Ovary (tissue), 9 donors: Measurements from ENCODE around the gene VWA2. TPM values are rescaled to one million over a fixed set of nuclear protein-coding genes. Genes with fewer than 3 reads are reported as not detected.

Source experiments
- DNase-seq, 5 donors: peaks; one replicate each; pipeline ENCODE4 v3.0.0-alpha.2; 2019 to 2020
- H3K27ac ChIP-seq, 2 donors: fragments of 200-600 bp; one replicate each; pipeline versions ENCODE4 v1.5.1 to v1.8.0; 2019 to 2022
- H3K27me3 ChIP-seq: fragments of 200-600 bp; one replicate; pipeline ENCODE4 v1.8.0; 2022
- H3K36me3 ChIP-seq: fragments of 200-600 bp; sonication (generic); one replicate; pipeline ENCODE4 v1.5.1; 2019
- H3K4me1 ChIP-seq: one replicate; pipeline ENCODE4 v1.8.1; 2013; ENCODE audit warnings: mild to moderate bottlenecking, moderate library complexity; ENCODE audit not compliant: insufficient read depth
- H3K4me3 ChIP-seq: fragments of 200-600 bp; sonication (generic); one replicate; pipeline ENCODE4 v1.5.1; 2017
- H3K9me3 ChIP-seq, 2 donors: fragments of 200-600 bp in 1 of 2; sonication (generic) in 1 of 2; one replicate each; pipeline versions ENCODE4 v1.5.1 to v1.8.1; 2013 to 2019; ENCODE audit warnings: mild to moderate bottlenecking in 1 of 2, moderate library complexity in 1 of 2
- EP300 ChIP-seq: sonication (generic); formaldehyde crosslinking; IDR thresholded peaks from one replicate; pipeline ENCODE4 v1.6.1; 2017; ENCODE audit warnings: antibody characterized with exemption
- POLR2A ChIP-seq: fragments of 450-650 bp; IDR thresholded peaks from one replicate; pipeline ENCODE4 v1.6.1; 2017; ENCODE audit warnings: antibody characterized with exemption, mild to moderate bottlenecking, moderate library complexity
- WGBS, 3 donors: extraction: QIAGEN DNeasy Blood & Tissue Kit in 1 of 3; methylation state at CpG; one replicate each; pipeline versions ENCODE4 v1.1.5 to v1.1.7; 2013 to 2017; 5-methylcytosine and 5-hydroxymethylcytosine counted together
- intact Hi-C, 4 donors: fragments of 100-400 bp; cut with DNase I; formaldehyde crosslinking; loops; one replicate each; pipeline versions ENCODE4 v1.11.0 to v1.15.1; 2022 to 2023
- polyA plus RNA-seq, 2 donors: library from polyadenylated mRNA; stranded (reverse); fragments of 200-250 nt in 1 of 2; fragments of 350-450 nt in 1 of 2; fragmentation: Illumina TruSeq in 1 of 2; extraction: RNeasy Lipid Tissue Mini Kit (QIAGEN cat#74804) in 1 of 2; gene quantifications; one replicate each; pipeline ENCODE4 v1.2.3, GENCODE V29; 2013 to 2014
- total RNA-seq, 7 donors: library from RNA; depleted of rRNA in 2 of 7; stranded (reverse); fragments of >200 nt in 2 of 7; fragmentation: NEBNext Ultra II Directional in 3 of 7; extraction: Animal tissue kit (Norgen Biotek cat#: 25700) in 3 of 7; gene quantifications; one replicate each; pipeline versions ENCODE4 v1.1.0 to v1.2.4, GENCODE V29; 2016 to 2023
- TF ChIP-seq, protein P1 (sequence below), 3 donors: fragments of 450-650 bp in 2 of 3; fragments of 200-600 bp in 1 of 3; IDR thresholded peaks; one replicate each; pipeline versions ENCODE4 v1.5.1 to v1.8.0; 2016 to 2022; ENCODE audit warnings: antibody characterized with exemption in 3 of 3, mild to moderate bottlenecking in 1 of 3
- donor health status: DM: no; HTN: no; CAD: no; lungs with moderate emphysema.
- donor health status: DM: no; HTN: no; CAD: no.
- donor health status: Bipolar disorder and iron deficiency.
- donor health status: DM: yes; HTN: yes; CAD: no.
- donor health status: DM: no; HTN: no; CAD: no.
- donor health status: DM: yes; HTN: yes; CAD: no.

Gene VWA2
- total and polyA plus RNA-seq, 9 donors, result 0.04 to 11.1 (median 0.72) TPM; not detected in 2

DNA sequence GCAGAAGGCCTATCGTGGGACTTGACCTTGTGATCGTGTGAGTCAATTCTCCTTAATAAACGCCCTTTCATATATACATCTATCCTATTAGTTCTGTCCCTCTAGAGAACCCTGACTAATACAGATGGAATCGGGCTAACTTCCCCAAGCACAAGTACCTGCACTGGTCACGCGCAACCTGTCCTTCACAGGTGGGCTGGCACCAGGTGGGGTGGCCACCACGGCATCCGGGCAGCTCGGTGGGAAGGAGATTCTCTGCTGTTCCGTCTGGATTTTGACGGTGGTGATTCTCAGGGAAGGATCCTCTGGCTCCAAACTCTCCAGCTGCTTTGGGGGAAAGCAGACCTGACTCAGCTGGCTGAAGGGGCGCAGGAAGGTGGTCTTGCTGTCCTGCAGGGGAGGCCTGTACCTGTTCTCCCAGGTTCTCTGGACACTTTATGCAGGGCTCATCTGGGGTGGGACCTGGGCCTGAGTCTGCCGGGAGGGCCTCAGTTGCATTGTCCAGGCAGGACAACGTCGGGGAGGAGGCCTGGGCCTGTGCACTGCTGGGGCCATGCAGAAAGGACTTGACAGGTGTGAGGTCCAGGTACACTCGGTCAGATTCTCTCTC lies 61.1 kb downstream of the VWA2 start:
- Histone ChIP-seq H3K4me3 (no peak overlapping the region), H3K27me3 (no peaks in the 10 kb centered on the region), H3K36me3 (no peaks in the 10 kb centered on the region), H3K9me3 (peaks cover 0 to 12% of the 10 kb centered on the region in 2 donors), H3K4me1 (peaks cover 3% of the 10 kb centered on the region), H3K27ac (no peak overlapping the region)
- WGBS, 3 donors, result 90 to 94% (median 92%) methylated on average over 16 of the region's 16 CpGs
- DNase-seq, result no peak
- TF ChIP-seq POLR2A, result no peak
- no peak for TF ChIP-seq EP300
- TF ChIP-seq, protein P1, sequence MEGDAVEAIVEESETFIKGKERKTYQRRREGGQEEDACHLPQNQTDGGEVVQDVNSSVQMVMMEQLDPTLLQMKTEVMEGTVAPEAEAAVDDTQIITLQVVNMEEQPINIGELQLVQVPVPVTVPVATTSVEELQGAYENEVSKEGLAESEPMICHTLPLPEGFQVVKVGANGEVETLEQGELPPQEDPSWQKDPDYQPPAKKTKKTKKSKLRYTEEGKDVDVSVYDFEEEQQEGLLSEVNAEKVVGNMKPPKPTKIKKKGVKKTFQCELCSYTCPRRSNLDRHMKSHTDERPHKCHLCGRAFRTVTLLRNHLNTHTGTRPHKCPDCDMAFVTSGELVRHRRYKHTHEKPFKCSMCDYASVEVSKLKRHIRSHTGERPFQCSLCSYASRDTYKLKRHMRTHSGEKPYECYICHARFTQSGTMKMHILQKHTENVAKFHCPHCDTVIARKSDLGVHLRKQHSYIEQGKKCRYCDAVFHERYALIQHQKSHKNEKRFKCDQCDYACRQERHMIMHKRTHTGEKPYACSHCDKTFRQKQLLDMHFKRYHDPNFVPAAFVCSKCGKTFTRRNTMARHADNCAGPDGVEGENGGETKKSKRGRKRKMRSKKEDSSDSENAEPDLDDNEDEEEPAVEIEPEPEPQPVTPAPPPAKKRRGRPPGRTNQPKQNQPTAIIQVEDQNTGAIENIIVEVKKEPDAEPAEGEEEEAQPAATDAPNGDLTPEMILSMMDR (IDR thresholded peaks at IDR 0.05), result no peak
- intact Hi-C loops, result loop anchor here in 3 of 4 donors (5.0 to 10.0 kb wide), 7 partner anchors 105 to 247 kb away; partner anchors contain the start of gene AFAP1L2 (in 1 of the 3)

DNA sequence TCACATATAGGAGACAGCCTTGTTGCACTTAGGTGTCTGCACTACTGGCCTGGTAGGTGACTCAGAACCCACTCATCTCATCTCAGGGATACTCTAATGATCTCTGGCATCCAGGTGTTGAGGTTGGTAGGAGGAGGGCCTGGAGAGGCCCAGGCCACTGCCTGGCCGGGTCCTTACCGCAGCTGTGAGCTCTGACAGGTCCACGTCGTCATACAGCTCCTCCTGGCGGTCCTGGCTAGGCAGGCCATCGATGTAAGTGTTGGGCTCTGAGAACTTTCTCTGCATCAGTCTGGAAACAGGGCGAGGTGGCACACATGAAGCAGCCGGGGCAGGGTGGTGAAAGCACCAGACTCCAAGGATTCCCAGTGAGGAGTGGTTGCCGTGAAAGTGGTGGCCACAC lies 62.1 kb downstream of the VWA2 start:
- no peaks in the 10 kb centered on the region for H3K27me3 ChIP-seq
- DNase-seq, result peak in 1 of 5 donors; percentile 21
- H3K4me3 ChIP-seq, result no peak overlapping the region
- H3K36me3 ChIP-seq, result no peaks in the 10 kb centered on the region
- WGBS, 3 donors, result 92 to 94% (median 93%) methylated on average over 9 of the region's 9 CpGs
- H3K27ac ChIP-seq, result no peak overlapping the region
- TF ChIP-seq POLR2A (no peak), EP300 (no peak)
- TF ChIP-seq, protein P1 (IDR thresholded peaks at IDR 0.05), result no peak
- H3K9me3 ChIP-seq, result peaks cover 0 to 6% of the 10 kb centered on the region in 2 donors
- intact Hi-C loops, result loop anchor here in 3 of 4 donors (5.0 to 10.0 kb wide), 7 partner anchors 104 to 246 kb away; partner anchors contain the start of gene AFAP1L2 (in 1 of the 3)
- peaks cover 3% of the 10 kb centered on the region for H3K4me1 ChIP-seq

GRCh38 chr10:114301951-114302710 lies 63.1 kb downstream of the VWA2 start:
- no peak overlapping the region for H3K27ac ChIP-seq
- H3K36me3 ChIP-seq, result no peaks in the 10 kb centered on the region
- H3K9me3 ChIP-seq, result no peaks in the 10 kb centered on the region
- peaks cover 3% of the 10 kb centered on the region for H3K4me1 ChIP-seq
- H3K27me3 ChIP-seq, result no peaks in the 10 kb centered on the region
- TF ChIP-seq POLR2A (no peak), EP300 (no peak)
- TF ChIP-seq, protein P1 (IDR thresholded peaks at IDR 0.05), result no peak
- H3K4me3 ChIP-seq, result no peak overlapping the region
- intact Hi-C loops, result loop anchor here in 3 of 4 donors (5.0 to 10.0 kb wide), 7 partner anchors 103 to 245 kb away; partner anchors contain the start of gene AFAP1L2 (in 1 of the 3)
- whole genome bisulfite sequencing, 3 donors, result 57 to 75% (median 69%) methylated on average over 14 of the region's 14 CpGs
- DNase-seq, result peak in 1 of 5 donors; percentile 44

DNA sequence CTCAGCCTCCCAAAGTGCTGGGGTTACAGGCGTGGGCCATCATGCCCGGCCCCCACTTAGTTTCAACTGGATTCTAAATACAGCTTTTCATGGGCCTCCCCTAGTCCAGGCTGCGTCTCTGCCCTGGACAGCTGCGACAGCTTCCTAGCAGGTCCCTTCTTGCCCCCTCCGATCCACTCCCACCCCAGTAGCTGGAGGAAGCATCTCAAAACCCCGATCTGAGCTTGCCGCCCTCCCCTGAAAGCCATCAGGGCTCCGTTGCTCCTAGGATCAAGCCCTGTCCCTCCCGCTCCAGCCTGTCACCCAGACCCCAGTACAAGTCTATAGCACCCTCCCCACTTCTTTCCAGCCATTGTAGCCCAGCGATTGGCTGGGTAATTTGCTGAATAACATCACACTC lies 64.5 kb downstream of the VWA2 start:
- intact Hi-C loops, result loop anchor here in 3 of 4 donors (5.0 to 10.0 kb wide), 7 partner anchors 101 to 244 kb away; partner anchors contain the start of gene AFAP1L2 (in 1 of the 3)
- no peaks in the 10 kb centered on the region for H3K27me3 ChIP-seq
- peak overlapping the region in 1 of 2 donors; percentile 2 for H3K27ac ChIP-seq
- no peak overlapping the region for H3K4me3 ChIP-seq
- peak in 2 of 5 donors; percentile 41 to 42 for DNase-seq
- H3K36me3 ChIP-seq, result no peaks in the 10 kb centered on the region
- WGBS, 3 donors, result 75 to 78% (median 76%) methylated on average over 10 of the region's 10 CpGs
- H3K9me3 ChIP-seq, result no peaks in the 10 kb centered on the region
- TF ChIP-seq, protein P1 (IDR thresholded peaks at IDR 0.05), result no peak
- TF ChIP-seq POLR2A, result no peak
- TF ChIP-seq EP300, result no peak
- peaks cover 3% of the 10 kb centered on the region for H3K4me1 ChIP-seq
